Femur (tissue), 1 donor: ENCODE measurements around the gene ENPP4.
A peak's percentile ranks its signal among the peaks of the same experiment; 100 is the strongest.
"Not testable (repeated sequence)": the region's sequence is repeated elsewhere in the genome, so short reads cannot be mapped to it uniquely, and the experiment has no call there.

ENCODE experiments used
- DNase-seq: peaks from one replicate; pipeline ENCODE4 v3.0.0-alpha.2; 2017

The ENPP4 gene

GRCh38 chr6:46129629-46130511 lies at the start of gene ENPP4:
TSS of gene ENPP4 (plus strand) at chr6:46129989. CDS start at chr6:46139584, 9,595 bp downstream.
- DNase-seq: peak; percentile 90

GRCh38 chr6:46080111-46080510 lies 49.7 kb upstream of the ENPP4 start:
- no peak for DNase-seq

GRCh38 chr6:46085688-46086087 lies 44.1 kb upstream of the ENPP4 start:
- not testable (repeated sequence) for DNase-seq

- peak; percentile 45 for DNase-seq
Observed at GRCh38 chr6:46090115-46091079, 39.4 kb upstream of the ENPP4 start.

- DNase-seq: no peak
Observed at GRCh38 chr6:46091080-46091478, 38.7 kb upstream of the ENPP4 start.

GRCh38 chr6:46095251-46095650 lies 34.5 kb upstream of the ENPP4 start:
- DNase-seq: no peak

GRCh38 chr6:46097366-46097765 lies 32.4 kb upstream of the ENPP4 start:
- DNase-seq: no peak

GRCh38 chr6:46098678-46099077 lies 31.1 kb upstream of the ENPP4 start:
- DNase-seq: peak; percentile 28

GRCh38 chr6:46099952-46100351 lies 29.8 kb upstream of the ENPP4 start:
- DNase-seq: no peak

GRCh38 chr6:46102123-46102522 lies 27.7 kb upstream of the ENPP4 start:
- no peak for DNase-seq

GRCh38 chr6:46103441-46104115 lies 26.2 kb upstream of the ENPP4 start:
- no peak for DNase-seq

- DNase-seq: peak; percentile 26
Observed at GRCh38 chr6:46104209-46104608, 25.6 kb upstream of the ENPP4 start.

GRCh38 chr6:46105568-46105967 lies 24.2 kb upstream of the ENPP4 start:
- DNase-seq: no peak

GRCh38 chr6:46113370-46113769 lies 16.4 kb upstream of the ENPP4 start:
- no peak for DNase-seq

- no peak for DNase-seq
Observed at GRCh38 chr6:46115634-46116033, 14.2 kb upstream of the ENPP4 start.

- no peak for DNase-seq
Observed at GRCh38 chr6:46116289-46116688, 13.5 kb upstream of the ENPP4 start.

GRCh38 chr6:46118157-46118556 lies 11.6 kb upstream of the ENPP4 start:
- no peak for DNase-seq

- no peak for DNase-seq
Observed at GRCh38 chr6:46118836-46119235, 11.0 kb upstream of the ENPP4 start.

GRCh38 chr6:46119679-46120078 lies 10.1 kb upstream of the ENPP4 start:
- not testable (repeated sequence) for DNase-seq

- no peak for DNase-seq
Observed at GRCh38 chr6:46128476-46128875, 1.3 kb upstream of the ENPP4 start.

- DNase-seq: no peak
Observed at GRCh38 chr6:46129291-46129628, 529 bp upstream of the ENPP4 start.

GRCh38 chr6:46130666-46131065 lies 877 bp downstream of the ENPP4 start:
- no peak for DNase-seq

- not testable (repeated sequence) for DNase-seq
Observed at GRCh38 chr6:46131291-46131690, 1.5 kb downstream of the ENPP4 start.
